Psoas muscle (tissue), 8 donors: ENCODE data around the gene IDH2. TPM values are rescaled to one million over a fixed set of nuclear protein-coding genes. Genes with fewer than 3 reads are reported as not detected.

Experiments
- ATAC-seq, 4 donors: fragments of 200-7000 bp; cut with Tn5 transposase; one replicate each; pipeline ENCODE4 v1.9.1; 2020; ENCODE audit warnings: moderate library complexity in 3 of 4, mild to moderate bottlenecking in 2 of 4
- DNase-seq, 2 donors: peaks; one replicate each; pipeline ENCODE4 v3.0.0-alpha.2; 2020
- H3K27ac ChIP-seq: fragments of 200-600 bp; one replicate; pipeline ENCODE4 v1.8.0; 2022
- H3K27me3 ChIP-seq, 3 donors: fragments of 200-600 bp in 1 of 3; one replicate each; pipeline versions ENCODE4 v1.6.1 to v1.8.0; 2013 to 2022; ENCODE audit warnings: low read length in 2 of 3, mild to moderate bottlenecking in 2 of 3, moderate library complexity in 1 of 3; ENCODE audit not compliant: insufficient read depth in 3 of 3
- H3K36me3 ChIP-seq, 2 donors: fragments of 200-600 bp in 1 of 2; one replicate each; pipeline versions ENCODE4 v1.6.1 to v1.8.0; 2013 to 2022; ENCODE audit warnings: low read depth in 1 of 2, mild to moderate bottlenecking in 1 of 2, moderate library complexity in 1 of 2; ENCODE audit not compliant: insufficient read depth in 1 of 2
- H3K4me1 ChIP-seq: fragments of 200-600 bp; one replicate; pipeline ENCODE4 v1.8.0; 2022
- H3K4me3 ChIP-seq: fragments of 200-600 bp; one replicate; pipeline ENCODE4 v1.8.0; 2022; ENCODE audit warnings: mild to moderate bottlenecking
- H3K9me3 ChIP-seq: fragments of 200-600 bp; one replicate; pipeline ENCODE4 v1.8.0; 2022
- CTCF ChIP-seq: fragments of 200-600 bp; IDR thresholded peaks from one replicate; pipeline ENCODE4 v1.8.0; 2022; ENCODE audit warnings: antibody characterized with exemption
- WGBS, 3 donors: extraction: QIAGEN DNeasy Blood & Tissue Kit; methylation state at CpG; one replicate each; pipeline versions ENCODE4 v1.1.6 to v1.1.7; 2013; 5-methylcytosine and 5-hydroxymethylcytosine counted together
- intact Hi-C, 2 donors: fragments of 100-400 bp; cut with DNase I; formaldehyde crosslinking; loops; one replicate each; pipeline versions ENCODE4 v1.11.0 to v1.14.2; 2022
- polyA plus RNA-seq, 3 donors: library from polyadenylated mRNA; stranded (reverse); fragments of 200-250 nt; gene quantifications; one replicate each; pipeline ENCODE4 v1.2.3, GENCODE V29; 2013
- total RNA-seq, 4 donors: library from RNA; stranded (reverse); fragmentation: NEBNext Ultra II Directional in 2 of 4; extraction: Animal tissue kit (Norgen Biotek cat#: 25700) in 2 of 4; gene quantifications; one replicate each; pipeline versions ENCODE4 v1.2.1 to v1.2.4, GENCODE V29; 2021 to 2023
- donor health status: healthy with polysubstance abuse.
- donor health status: DM: no; HTN: no; CAD: no; lungs with moderate emphysema.
- donor health status: Bipolar disorder and iron deficiency.
- donor health status: healthy.
- donor health status: DM: yes; HTN: yes; CAD: no.
- donor health status: DM: no; HTN: no; CAD: no.
- donor health status: DM: no; HTN: no; CAD: no.
- donor health status: DM: yes; HTN: yes; CAD: no.

Gene IDH2
- total and polyA plus RNA-seq, 7 donors, result 365 to 926 (median 695) TPM

GRCh38 chr15:90126596-90127435 lies 24.5 kb upstream of the IDH2 start:
- ATAC-seq (peak; percentile 91 to 95 (median 94)), DNase-seq (peak; percentile 50 to 75)
- no peaks in the 10 kb centered on the region for H3K27me3 ChIP-seq
- no peaks in the 10 kb centered on the region for H3K9me3 ChIP-seq
- peaks cover 16% of the 10 kb centered on the region for H3K4me1 ChIP-seq
- peak overlapping the region; percentile 8 for H3K4me3 ChIP-seq
- H3K27ac ChIP-seq, result peak overlapping the region; percentile 67
- WGBS, 3 donors, result 5 to 13% (median 7%) methylated on average over 10 of the region's 10 CpGs
- H3K36me3 ChIP-seq, result no peaks in the 10 kb centered on the region
- no peak for TF ChIP-seq CTCF
- intact Hi-C loops, result no loop called here

- ATAC-seq (no peak), DNase-seq (no peak)
- TF ChIP-seq CTCF, result no peak
- H3K9me3 ChIP-seq, result no peaks in the 10 kb centered on the region
- no peaks in the 10 kb centered on the region for H3K36me3 ChIP-seq
- H3K27me3 ChIP-seq, result no peaks in the 10 kb centered on the region
- H3K4me3 ChIP-seq, result no peak overlapping the region
- peaks cover 16% of the 10 kb centered on the region for H3K4me1 ChIP-seq
- 41 to 74% (median 58%) methylated on average over 6 of the region's 6 CpGs for WGBS, 3 donors
- H3K27ac ChIP-seq, result peak overlapping the region; percentile 67
- intact Hi-C loops, result no loop called here
These were observed 23.8 kb upstream of the IDH2 start for GRCh38 chr15:90126022-90126421.

GRCh38 chr15:90124507-90124906 lies 22.2 kb upstream of the IDH2 start:
- H3K4me1 ChIP-seq, result peaks cover 16% of the 10 kb centered on the region
- no peak for ATAC-seq
- no peaks in the 10 kb centered on the region for H3K9me3 ChIP-seq
- no peaks in the 10 kb centered on the region for H3K36me3 ChIP-seq
- DNase-seq, result no peak
- TF ChIP-seq CTCF, result no peak
- H3K4me3 ChIP-seq, result no peak overlapping the region
- H3K27ac ChIP-seq, result no peak overlapping the region
- no peaks in the 10 kb centered on the region for H3K27me3 ChIP-seq
- intact Hi-C loops, result no loop called here

- TF ChIP-seq CTCF, result no peak
- Histone ChIP-seq H3K4me3 (no peak overlapping the region), H3K9me3 (no peaks in the 10 kb centered on the region), H3K27ac (no peak overlapping the region), H3K4me1 (peaks cover 6% of the 10 kb centered on the region), H3K27me3 (no peaks in the 10 kb centered on the region), H3K36me3 (no peaks in the 10 kb centered on the region)
- no peak for ATAC-seq
- WGBS, 3 donors, result 69 to 78% (median 77%) methylated on average over 4 to 6 of the region's 6 CpGs
- intact Hi-C loops, result no loop called here
- DNase-seq, result no peak
These were observed 18.8 kb upstream of the IDH2 start for GRCh38 chr15:90121086-90121485.

GRCh38 chr15:90119367-90119766 lies 17.1 kb upstream of the IDH2 start:
- ATAC-seq (no peak), DNase-seq (no peak)
- H3K9me3 ChIP-seq, result peaks cover 6% of the 10 kb centered on the region
- H3K27me3 ChIP-seq, result no peaks in the 10 kb centered on the region
- TF ChIP-seq CTCF, result no peak
- no peak overlapping the region for H3K27ac ChIP-seq
- H3K36me3 ChIP-seq, result peaks cover 0 to 2% of the 10 kb centered on the region in 2 donors
- no peak overlapping the region for H3K4me3 ChIP-seq
- no peaks in the 10 kb centered on the region for H3K4me1 ChIP-seq
- intact Hi-C loops, result no loop called here
